Hindlimb muscle (tissue), 1 donor: Measurements from ENCODE around the gene NUP155. TPM values are rescaled to one million over a fixed set of nuclear protein-coding genes. Genes with fewer than 3 reads are reported as not detected.
"Not testable (repeated sequence)": the region's sequence is repeated elsewhere in the genome, so short reads cannot be mapped to it uniquely, and the experiment has no call there.

Experiments used
- DNase-seq: peaks from one replicate; pipeline ENCODE4 v3.0.0-alpha.2; 2013
- polyA plus RNA-seq: library from polyadenylated mRNA; unstranded; fragments of 120-200 nt; gene quantifications from one replicate; pipeline ENCODE4 v1.2.1, GENCODE V29; 2013; ENCODE audit not compliant: insufficient read length

The NUP155 gene
- polyA plus RNA-seq, 1 donor, result 18.0 TPM

DNA sequence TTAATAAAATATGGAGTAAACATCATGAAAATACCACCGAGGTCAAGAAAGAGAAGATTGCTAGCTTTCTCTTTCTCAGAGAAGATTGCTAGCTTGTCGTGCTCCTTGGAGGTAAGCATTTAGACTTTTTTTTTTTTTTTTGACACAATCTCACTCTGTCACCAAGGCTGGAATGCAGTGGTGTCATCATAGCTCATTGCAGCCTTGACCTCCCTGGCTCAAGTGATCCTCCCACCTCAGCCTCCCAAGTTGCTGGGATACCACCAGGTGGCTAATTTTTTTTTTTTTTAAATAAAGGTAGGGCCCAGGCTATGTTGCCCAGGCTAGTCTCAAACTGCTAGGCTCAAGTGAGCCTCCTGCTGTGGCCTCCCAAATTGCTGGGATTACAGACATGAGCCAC lies 95.4 kb downstream of the NUP155 start:
- no peak for DNase-seq

DNA sequence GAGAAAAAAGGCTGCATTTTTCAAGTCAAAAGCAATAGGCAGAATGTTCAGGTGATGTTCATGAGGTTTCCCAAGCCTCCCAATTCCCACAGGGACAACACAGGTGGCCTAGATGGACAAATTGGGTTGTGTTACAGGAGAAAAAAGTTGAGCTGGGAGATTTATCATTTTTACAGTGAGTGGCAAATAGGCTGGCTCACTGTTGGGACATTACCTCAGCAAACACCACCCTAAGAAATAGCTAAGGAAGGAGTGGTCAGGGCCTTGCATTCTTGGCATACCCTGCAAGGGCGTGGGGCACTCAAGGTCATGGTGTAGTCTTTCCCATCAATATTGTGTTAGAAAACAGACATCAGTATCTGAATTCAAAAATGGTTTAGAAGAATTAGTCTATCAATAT lies 98.4 kb downstream of the NUP155 start:
- DNase-seq, result no peak

DNA sequence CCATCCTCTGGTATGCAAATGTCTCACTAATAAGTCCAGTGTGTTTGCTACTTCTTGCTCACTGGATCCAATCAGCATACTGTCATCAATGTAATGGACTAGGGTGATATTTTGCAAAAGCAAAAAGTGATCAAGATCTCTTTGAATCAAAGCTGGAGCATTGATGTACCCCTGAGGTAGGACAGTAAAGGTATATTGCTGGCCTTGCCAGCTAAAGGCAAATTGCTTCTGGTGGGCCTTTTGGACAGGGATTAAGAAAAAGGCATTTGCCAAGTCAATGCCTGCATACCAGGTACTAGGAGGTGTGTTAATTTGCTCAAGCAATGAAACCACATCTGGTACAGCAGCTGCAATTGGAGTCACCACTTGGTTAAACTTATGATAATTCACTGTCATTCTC lies 102.8 kb downstream of the NUP155 start:
- DNase-seq, result not testable (repeated sequence)

DNA sequence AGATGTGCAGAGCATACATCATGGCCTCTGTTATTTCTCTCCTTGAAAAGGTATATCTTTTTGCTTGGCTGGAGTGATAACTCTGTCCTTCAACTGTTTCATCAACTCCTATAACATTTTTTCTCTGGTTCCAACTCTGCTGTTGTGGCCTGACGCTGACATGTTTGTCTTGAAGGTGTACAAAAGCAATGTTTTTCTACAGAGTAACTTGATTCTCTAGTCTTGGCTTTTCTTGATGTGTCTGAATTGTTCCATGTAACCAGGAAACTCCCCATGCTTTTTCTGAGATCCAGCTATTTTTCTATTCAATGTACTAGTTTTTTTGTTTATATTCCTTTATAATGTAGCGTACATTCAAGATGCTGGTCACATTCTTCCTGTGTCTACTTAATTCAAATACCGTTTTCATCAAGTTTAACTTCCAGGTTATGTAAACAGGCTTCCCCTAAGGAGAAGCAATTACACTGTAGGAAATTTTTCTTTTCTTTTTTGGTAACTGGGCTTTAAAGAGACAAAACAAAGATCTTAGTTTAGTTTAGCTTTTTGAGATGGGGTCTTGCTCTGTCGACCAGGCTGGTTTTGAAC lies 115.0 kb downstream of the NUP155 start:
- no peak for DNase-seq

DNA sequence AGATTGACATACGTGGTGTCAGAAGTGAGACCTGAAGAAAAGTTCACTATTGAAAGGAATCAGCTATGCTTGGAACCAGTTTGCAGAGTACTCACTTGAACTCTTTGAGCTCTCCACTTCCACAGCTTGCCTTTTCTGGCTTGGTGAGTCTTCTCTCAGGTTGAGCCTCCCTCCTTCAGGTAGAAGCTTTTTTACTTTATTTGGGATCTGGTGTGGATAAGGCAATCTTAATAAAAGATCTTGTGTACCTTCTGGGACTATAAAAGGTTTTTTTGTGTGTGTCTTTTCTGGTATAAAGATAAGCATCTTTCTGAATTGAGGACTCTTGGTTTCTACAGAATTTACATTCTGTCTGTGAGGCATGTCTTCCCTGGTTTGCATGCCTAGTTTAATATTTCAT lies 116.3 kb downstream of the NUP155 start:
- no peak for DNase-seq

DNA sequence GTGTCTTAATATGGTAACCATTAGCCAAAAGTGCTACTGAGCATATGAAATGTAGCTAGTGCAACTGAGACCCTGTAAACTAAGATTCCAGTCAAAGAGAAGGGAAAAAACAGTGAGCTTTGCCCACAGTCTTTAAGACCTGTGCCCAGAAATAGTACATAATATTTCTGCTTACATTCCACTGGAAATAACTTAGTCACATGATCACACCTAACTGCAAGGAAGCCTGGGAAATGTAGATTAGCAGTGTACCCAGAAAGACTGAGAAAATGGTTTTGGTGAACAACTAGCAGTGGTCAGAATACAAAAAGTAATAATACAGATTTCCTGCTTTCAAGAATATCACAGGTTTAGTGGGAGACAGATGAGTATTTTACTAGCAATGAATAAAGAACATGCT lies 119.2 kb downstream of the NUP155 start:
- DNase-seq, result no peak

DNA sequence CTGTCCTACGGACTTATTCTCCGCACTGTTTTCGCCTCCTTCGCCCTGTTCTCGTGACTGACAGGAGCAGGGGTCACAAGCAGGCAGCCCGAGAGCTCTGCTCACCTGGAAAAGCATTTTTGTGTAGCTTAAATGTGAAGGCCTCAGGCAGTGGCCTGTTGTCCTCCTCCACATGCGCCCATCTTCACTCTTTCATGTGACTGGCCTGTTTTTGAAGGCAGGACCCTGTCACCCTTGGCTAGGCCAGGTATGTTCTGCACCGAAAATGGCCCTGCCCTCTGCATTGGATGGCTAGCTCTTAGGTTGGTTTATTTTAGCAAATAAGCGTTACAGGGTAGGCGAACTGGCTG lies 121.1 kb downstream of the NUP155 start:
- DNase-seq, result no peak

DNA sequence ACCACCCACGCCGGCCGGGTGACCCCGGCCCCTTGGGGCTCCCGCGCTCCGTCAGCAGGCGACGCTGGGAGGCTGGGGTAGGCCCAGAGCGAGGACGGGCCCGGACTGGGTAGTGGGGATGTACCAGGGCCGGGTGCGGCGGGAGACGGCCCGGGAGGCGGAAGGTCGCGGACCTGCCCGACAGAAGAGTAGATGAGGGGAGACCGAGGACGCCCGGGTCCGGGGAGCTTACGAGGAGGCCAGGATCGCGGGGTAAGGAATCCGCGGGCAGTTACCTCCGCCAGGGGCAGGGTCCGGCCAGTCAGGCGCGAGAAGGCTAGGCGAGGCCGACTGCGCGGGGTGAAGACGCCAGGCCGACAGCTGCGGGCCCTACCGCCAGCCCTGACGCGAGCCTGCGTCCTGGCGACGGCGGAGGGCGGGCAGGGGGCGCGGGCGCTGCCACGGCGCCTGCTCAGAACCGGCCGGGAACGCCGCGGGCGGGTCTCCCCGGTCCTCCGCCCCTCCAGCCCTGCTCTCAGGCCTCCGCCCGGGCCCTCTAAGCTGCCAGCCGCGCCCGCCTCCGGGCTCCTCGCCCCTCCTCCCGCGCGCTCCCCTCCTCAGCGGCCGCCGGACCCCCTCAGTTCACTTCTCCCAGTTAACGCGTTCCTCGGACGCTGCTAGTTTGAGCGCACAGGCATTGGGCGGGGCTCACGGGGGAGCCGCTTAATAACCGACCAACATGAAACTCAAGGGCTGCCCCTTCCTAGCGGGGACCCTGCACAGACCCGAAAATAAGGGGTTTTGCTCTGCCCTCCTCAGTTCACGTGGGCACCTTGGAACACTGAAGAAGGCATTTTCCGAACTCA lies 121.7 kb downstream of the NUP155 start, which contains the start of gene CPLANE1:
TSS of gene CPLANE1 (minus strand) at position 407 of the 845 bp plus-strand sequence. CDS start 1,678 bp downstream, outside the sequence.
- DNase-seq, result peak; percentile 90

DNA sequence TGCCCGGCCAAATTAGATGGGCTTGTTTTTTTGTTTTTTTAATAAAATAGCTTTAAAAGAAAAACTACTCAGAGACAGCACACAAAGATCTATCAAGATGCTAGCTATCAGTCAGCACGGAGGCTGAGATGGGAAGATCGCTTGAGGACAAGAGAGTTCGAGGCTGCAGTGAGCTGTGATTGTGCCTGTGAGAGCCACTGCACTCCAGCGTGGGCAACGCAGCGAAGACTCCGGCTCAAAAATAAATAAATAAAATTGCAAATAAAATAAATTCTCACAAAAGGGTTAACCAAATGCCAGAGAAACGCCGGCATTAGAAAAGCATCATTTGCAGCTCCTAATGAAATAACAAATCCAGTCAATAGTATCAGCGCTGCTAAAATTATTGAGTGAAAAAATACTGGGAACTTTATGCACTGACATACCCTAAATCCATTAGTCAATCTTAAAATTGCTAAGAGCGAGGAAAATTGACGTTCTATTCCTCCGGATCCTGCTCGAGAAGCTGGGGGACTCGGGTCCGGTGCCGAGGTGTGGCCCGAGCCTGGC lies 122.4 kb downstream of the NUP155 start:
- no peak for DNase-seq

DNA sequence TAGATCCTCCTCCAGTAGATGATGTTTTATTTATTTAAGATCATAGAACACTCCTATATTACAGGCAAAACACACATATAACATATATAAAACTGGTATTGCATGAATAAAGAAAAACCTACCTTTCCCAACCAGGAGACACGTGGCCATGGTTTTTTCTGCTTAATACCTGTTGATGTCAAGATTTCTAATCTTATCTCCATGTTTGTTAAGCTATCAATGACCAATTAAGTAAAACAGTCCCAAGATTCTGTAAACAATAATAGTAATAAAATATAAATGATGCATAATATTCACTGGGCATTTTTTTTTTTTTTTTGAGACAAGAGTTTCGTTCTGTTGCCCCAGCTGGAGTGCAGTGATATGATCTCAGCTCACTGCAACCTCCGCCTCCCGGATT lies 123.4 kb downstream of the NUP155 start:
- no peak for DNase-seq

DNA sequence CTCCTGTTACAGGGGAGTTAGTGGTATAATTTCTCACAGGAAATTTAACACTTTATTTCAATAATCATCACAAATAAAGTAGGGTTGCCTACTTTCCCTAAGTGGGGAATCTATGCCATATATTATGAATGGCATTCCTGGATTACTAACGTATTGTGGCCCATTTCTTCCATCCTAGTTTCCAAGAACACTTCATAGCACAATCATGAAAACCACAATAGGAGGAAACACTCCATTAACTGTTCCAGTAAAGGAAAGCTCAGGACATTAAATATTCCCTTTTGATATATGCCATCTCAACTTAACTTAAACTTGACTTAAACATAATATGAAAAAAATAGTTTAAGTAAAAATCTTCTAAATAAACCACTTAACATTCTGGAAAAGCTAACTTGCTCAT lies 123.9 kb downstream of the NUP155 start:
- DNase-seq, result no peak

Other genes with a start within 250 kb of the NUP155 start
- 17.8 TPM for gene CPLANE1, start 121.7 kb downstream of the NUP155 start, polyA plus RNA-seq
- gene WDR70, start 8.2 kb upstream of the NUP155 start, polyA plus RNA-seq, result 31.4 TPM